Non-pigmented ciliary epithelial cell (primary cell): Measurements from ENCODE around the gene CRB2.
"Not testable (repeated sequence)": the region's sequence is repeated elsewhere in the genome, so short reads cannot be mapped to it uniquely, and the experiment has no call there.

Experiments
- DNase-seq: peaks from one replicate; pipeline ENCODE4 v3.0.0-alpha.2; 2010; ENCODE audit warnings: low read depth

CRB2 gene

GRCh38 chr9:123380852-123381705 lies 25.1 kb downstream of the CRB2 start:
- no peak for DNase-seq

DNA sequence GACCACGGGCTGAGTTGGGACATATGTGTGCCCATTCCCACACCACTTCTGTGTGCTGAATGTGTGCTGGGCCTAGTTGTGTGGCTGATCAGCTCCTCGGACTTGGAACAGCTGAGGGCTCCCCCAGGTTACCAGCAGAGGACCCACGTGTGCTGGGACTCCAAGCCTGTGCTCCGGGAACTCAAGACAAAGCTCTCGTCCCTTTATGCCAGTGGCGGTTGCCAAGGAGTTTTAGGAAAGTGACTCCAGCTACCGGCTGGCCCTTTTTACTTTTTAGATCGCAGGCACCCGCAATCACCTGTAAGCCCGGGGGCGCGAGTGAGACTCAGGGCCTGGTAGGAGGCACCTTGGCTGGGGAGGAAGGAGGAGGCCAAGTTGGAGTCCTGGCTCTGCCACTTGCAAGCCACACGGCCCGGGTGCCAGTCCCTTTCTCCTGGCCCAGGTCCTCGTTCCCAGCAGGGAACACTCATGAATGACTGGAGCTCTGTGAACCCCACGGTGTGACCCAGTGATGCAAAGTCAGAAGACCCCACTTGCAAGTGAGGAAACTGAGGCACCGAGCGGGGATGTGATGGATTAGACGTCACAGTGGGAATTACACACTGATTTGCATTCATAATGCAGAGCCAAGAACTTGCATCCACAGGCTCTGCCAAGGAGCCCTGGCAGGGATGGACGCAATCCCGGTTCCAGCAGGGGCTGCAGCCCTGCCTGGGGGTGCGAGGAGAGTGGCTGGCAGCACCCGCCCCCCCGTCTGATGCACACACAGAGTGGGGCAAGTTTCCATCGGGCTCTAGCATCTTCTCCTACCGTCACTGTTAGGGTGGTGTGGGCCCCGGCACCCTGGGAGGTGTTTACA lies 26.9 kb downstream of the CRB2 start:
- no peak for DNase-seq

DNA sequence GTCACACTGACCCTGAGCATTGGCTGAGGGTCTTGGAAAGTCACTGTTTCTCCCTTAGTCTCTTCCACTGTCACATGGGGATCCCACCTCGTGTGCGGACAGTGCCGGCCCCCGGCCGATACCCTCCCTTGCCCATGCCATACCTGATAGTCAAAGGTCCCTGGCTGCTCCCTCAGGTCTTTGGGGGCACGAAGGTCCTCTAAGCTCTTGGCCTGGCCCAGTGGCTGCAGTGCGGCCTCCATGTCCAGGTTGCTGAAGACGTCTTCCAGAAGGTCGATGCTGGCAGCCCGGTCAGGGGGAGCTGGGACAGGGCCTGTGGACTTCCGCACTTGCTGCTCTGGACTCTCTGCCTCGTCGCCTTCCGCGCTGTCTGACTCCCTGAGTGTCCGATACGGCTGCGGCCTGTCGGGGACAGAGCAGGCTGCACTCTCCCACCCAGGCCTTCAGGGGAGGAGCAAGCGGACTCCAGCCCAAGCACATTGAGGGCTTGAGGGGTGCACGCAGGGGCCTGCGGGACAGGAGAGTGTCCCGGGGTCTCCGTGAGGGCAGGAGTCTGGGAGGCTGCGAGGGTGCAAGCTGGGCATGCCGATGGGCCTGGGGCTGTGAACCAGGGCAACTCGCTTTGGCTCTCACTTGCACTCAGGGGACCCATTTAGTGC lies 27.6 kb downstream of the CRB2 start:
- no peak for DNase-seq

- DNase-seq, result no peak
These were observed 31.7 kb downstream of the CRB2 start for GRCh38 chr9:123387686-123388085.

DNA sequence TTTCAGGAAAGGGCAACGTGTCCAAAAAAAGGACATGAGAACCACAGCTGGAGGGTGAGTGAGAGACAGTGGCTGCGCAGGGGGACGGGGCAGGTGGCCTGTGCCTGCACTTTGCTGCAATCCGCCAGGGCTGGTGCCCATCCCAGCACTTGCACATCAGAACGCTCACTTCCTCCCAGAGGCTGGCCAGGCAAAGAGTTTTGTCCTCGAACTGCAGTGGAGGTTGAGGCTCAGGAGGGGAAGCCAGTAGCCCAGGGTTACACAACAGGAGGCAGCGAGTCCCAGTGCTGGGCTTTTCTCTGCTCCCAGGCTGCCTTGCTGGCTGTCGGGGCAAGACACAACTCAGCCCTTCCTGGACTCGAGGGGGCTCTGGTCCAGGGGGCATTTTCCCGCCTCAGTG lies 33.1 kb downstream of the CRB2 start:
- DNase-seq, result no peak

- DNase-seq, result no peak
These were observed 33.7 kb downstream of the CRB2 start for GRCh38 chr9:123389698-123390097.

DNA sequence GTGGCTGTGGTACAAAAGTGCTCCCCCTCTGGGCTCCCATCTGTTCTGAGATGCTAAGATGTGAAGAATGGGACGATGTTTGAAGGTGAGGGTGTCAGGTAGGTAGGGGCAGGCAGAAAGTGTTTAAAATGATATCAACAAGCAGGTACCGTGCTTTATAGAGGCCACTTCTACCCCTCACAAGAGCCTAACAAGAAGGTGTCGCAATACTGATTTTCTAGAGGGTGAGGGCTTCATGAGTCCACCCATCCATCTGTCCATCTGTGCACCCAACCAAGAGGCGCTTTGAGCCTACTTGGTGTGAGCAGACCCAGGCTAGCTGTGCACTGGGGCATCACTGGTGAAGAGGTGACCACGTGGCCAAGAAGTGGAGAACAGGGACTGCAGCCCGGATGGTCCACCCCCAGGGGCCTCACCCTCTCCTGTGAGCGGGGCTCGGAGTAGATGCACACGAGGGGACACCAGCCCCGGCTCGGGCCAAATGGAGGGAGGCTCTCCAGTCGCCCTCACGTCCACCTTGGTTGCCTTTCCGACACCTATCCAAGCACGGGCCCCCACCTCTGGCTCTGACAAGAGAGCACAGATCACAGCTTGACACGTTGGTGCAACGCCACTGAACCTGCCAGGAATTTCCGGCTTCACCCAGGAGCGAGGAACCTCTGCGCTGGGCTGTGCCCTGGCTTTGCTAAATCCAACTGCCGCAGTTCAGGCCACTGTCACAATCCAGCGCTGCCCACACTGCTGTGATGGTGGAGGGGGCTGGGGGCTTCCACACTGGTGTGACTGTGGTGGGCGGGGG lies 34.5 kb downstream of the CRB2 start:
- no peak for DNase-seq

DNA sequence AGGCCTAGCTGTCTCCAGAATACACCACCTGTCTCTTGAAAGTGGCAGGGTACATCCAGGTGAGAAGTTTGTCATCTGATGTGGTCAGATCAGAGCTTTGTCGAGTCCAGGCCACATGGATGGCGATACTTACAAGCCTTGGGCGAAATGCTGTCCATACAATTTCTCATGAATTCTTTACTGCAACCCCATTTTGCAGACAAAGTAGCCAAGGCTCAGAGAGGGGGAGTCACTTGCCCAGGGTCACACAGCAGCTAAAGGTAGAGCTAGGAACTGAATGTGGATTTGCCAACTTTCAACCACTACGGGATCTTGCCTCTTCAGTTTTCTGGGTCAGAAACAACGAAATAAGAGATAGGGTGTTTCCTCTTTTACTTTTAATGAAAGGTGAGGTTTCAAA lies 35.2 kb downstream of the CRB2 start:
- DNase-seq, result no peak

DNA sequence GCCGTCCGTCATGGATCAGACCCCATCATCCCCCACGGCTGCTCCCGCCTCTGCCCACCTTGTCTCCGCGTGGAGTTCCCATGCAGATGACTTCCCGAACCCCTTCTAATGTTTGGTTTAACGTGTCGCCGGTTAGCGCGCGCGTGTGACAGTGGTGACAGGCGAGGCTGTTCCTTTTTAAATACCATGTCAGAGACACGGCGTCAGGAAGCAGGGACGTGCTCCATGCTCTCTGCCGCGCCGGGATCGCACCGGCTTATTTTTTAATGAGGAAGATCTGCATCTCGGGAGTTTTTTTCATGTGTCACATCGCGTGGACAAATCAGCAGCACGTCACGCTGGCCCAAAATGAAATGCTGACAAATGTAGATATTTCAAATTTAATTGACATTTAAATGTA lies 35.9 kb downstream of the CRB2 start:
- DNase-seq, result no peak

DNA sequence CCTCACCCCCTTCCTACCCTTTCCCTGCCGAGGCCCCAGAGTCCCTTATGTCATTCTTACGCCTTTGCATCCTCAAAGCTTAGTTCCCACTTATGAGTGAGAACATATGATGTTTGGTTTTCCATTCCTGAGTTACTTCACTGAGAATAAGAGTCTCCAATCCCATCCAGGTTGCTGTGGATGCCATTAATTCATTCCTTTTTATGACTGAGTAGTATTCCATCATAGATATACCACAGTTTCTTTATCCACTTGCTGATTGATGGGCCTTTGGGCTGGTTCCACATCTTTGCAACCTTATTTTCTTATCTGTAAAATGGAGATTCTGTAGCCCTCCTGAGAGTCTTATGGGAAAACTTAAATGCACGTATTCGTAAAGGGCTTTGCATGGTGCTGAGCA lies 36.8 kb downstream of the CRB2 start:
- DNase-seq, result no peak

DNA sequence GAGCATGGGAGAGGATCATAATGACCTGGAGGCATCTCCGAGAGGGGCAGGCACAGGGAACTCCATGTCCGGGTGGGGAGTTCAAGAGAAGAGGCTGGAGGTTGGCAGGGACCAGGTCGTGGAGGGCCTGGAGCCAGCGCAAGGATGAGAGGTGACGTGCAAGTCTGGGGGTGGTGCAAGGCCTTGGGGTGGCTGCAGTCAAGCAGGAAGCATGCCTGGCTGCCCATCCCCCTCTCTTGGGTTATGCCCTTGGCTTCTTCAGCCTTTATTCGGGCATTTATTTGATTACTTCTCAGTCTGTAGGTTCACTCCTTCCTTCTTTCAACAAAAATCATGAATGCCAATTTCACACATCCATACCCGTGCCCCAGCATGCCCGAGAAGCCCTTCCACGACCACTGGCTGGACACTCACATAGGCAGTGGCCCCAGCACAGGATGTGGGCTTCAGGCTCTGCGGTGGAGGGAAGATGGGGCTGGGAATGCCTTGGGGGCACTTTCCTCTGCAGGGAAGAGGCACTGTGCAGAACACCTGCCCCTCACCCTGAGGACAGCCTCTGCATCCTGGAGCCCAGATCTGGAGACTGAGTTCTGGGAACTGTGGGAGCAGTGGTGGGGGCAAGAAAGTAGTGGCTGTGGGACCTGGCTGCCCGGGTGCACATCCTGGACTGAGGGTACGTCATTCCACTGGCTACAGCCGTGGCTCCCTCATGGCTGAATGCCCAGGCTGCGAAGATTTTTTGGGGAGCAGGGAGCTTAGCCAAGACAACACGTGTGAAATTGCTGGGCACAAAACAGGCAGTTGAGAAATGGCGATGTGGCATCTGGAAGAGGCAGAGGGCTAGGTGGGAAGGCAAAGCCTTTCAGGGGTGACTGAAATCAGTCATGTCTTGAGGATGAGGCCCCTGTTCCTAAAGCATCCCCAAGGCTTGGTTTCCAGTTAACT lies 38.6 kb downstream of the CRB2 start:
- no peak for DNase-seq

GRCh38 chr9:123395276-123395688 lies 39.3 kb downstream of the CRB2 start:
- no peak for DNase-seq

GRCh38 chr9:123395689-123396511 lies 39.9 kb downstream of the CRB2 start:
- DNase-seq, result no peak

DNA sequence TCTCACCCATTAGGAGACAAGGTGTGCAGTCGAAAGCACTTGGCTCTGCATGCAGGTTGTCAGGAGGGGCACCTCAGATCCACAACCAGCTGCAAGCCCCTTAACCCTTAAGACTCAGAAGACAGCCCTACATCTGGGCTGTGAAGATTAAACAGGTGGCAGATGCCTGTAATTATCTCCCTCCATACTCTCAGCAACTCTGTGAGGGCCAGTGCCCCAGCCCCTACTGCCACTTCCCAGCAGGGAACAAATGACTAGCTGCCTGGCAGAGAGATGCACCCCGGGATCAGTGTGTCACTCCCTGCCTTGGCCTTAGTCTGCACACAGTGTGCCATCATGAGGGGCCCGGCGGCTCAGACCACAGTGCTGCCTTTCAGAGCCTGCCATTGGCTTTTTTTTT lies 42.0 kb downstream of the CRB2 start:
- DNase-seq, result no peak

- not testable (repeated sequence) for DNase-seq
These were observed 42.9 kb downstream of the CRB2 start for GRCh38 chr9:123398938-123399337.

DNA sequence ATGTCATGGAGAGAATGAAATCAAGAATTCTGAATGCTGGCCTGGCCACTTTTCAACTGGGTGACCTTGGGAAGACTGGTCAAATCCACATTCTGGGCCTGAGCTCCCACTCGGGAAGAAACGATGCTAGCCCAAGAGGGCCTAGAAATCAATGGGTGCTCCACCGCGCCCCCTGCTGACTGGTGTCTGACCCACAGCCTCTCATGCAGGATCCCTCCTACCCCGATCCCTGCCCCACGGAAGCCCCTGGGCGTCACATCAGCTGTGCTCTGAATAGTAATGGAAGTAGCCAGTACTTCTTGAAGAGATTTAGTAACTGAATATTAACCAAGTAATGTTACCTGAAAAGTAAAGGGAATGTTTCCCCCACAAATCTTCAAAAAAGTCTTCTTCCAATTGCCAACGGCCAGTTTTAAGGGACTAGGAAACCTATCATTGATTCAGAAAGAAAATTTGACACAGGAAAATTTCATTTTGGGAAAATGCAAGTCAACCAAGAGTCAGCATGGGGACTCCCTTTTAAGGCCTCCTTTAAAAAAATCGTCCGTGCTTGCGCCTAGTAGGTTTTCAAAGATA lies 43.9 kb downstream of the CRB2 start:
- DNase-seq, result no peak

DNA sequence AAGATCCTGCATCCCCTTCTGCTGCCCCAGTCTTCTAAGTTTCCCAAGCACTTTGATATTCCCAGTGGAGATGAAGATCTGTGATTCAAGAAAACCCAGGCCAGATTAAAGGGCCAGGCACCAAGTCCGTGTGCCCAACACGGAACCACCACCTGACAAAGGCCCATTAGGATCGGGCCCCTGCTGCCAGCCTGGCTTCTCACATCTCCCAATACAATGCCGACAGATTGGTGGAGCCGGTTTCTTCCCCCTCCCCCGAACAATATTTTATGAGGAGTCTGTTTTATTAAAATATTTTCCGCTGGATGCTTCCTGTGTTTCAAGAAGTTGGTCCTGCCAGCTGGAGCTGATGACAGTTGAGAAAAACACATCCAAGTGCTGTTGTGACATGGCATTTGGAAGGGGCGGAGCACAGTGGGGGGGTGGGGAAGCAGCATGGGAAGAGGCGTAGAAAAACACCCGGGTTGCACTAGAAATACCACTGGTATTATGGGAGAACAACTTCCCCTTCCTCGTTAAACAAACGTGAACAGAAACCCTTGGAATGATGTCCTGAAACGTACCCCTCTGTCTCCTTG lies 45.0 kb downstream of the CRB2 start:
- DNase-seq, result no peak

DNA sequence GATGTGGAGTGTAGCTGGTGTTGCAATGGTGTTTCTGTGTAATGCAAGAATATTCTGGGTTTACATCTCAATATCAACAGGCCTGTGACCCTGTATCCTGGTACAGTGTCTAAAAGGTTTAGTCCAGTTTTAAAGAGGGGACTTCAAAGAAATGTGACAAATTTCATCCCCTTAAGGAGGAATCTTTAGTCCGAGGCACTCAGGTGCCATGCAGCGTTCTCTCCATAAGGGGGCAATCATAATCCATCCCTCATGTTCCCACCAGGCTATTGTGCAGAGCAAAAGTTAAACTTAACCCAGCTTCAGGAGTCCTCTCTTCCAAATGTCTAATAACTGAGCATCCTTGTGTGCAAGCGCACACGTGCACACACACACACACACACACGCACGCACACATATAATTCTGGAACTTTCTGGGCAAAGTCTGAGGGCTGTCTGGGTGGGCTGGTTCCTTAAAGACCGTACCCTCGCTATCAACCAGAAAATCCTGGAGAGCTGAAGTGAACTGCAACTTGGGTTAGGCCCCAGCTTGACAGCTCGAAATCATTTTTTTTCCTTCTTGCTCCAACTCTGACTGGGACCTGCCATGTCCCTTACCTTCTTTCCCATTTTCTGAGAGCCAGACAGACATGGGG lies 46.0 kb downstream of the CRB2 start:
- DNase-seq, result peak; percentile 24
